ENCODE data around the gene KIRREL1.

Gene KIRREL1

DNA sequence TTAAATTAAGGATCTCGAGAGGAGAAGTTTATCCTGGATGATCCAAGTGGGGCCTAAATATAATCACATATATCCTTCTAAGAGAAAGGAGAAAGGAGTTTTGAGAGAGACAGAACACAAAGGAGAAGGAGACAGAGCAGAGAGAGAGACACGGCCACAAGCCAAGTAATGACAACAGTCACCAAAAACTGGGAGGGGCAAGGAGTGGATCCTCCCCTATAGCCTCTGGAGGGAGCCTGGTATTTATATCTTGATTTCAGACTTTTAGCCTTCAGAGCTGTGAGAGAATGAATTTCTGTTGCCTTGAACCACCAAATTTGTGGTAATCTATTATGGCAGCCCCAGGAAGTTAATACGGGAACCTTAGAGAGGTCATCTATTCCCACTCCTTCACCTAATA, 137.8 kb downstream of the KIRREL1 start:
- no peak for TF ChIP-seq FOXP2 (optimal IDR thresholded peaks at IDR 0.05; ENCODE audit: borderline replicate concordance, extremely low read depth, extremely low read length, insufficient read depth)
- no peak for TF ChIP-seq TAF1 (IDR thresholded peaks at IDR 0.05; ENCODE audit: borderline replicate concordance, insufficient read depth, low read length)
- TF ChIP-seq, protein P1, sequence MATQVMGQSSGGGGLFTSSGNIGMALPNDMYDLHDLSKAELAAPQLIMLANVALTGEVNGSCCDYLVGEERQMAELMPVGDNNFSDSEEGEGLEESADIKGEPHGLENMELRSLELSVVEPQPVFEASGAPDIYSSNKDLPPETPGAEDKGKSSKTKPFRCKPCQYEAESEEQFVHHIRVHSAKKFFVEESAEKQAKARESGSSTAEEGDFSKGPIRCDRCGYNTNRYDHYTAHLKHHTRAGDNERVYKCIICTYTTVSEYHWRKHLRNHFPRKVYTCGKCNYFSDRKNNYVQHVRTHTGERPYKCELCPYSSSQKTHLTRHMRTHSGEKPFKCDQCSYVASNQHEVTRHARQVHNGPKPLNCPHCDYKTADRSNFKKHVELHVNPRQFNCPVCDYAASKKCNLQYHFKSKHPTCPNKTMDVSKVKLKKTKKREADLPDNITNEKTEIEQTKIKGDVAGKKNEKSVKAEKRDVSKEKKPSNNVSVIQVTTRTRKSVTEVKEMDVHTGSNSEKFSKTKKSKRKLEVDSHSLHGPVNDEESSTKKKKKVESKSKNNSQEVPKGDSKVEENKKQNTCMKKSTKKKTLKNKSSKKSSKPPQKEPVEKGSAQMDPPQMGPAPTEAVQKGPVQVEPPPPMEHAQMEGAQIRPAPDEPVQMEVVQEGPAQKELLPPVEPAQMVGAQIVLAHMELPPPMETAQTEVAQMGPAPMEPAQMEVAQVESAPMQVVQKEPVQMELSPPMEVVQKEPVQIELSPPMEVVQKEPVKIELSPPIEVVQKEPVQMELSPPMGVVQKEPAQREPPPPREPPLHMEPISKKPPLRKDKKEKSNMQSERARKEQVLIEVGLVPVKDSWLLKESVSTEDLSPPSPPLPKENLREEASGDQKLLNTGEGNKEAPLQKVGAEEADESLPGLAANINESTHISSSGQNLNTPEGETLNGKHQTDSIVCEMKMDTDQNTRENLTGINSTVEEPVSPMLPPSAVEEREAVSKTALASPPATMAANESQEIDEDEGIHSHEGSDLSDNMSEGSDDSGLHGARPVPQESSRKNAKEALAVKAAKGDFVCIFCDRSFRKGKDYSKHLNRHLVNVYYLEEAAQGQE (IDR thresholded peaks at IDR 0.05; ENCODE audit: insufficient read depth in 1 of 2, low read depth in 2 of 2, low read length in 2 of 2), result no peak
- no peak for TF ChIP-seq POLR2AphosphoS5 (IDR thresholded peaks at IDR 0.05; ENCODE audit: low read depth, low read length)
- TF ChIP-seq SIN3A (IDR thresholded peaks at IDR 0.05; ENCODE audit: borderline replicate concordance, insufficient read depth, low read length), result no peak

DNA sequence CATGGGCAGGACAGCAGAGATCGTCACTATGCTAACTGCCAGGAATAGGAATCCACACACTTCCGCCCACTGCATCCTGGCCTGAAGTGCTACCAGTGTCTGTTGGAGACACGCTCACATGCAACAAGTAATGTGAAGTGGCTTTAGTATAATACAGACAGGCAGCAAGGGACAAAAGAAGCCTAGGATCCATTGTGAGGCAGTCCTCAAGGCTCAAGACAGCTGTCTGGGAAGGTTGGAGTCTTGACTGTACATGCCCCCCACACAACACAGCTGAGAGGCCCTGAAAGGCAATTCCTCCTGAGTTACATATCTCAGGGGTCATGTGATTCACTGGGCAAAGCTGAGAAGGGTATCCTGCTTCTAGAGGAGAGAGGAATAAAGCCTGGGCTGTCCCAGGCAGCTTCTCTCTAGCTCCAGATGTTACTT, 147.3 kb downstream of the KIRREL1 start:
- TF ChIP-seq POLR2AphosphoS5 (IDR thresholded peaks at IDR 0.05; ENCODE audit: low read depth, low read length), result no peak
- TF ChIP-seq, protein P1 (IDR thresholded peaks at IDR 0.05; ENCODE audit: insufficient read depth in 1 of 2, low read depth in 2 of 2, low read length in 2 of 2), result no peak
- TF ChIP-seq TAF1 (IDR thresholded peaks at IDR 0.05; ENCODE audit: borderline replicate concordance, insufficient read depth, low read length), result no peak
- TF ChIP-seq SIN3A (IDR thresholded peaks at IDR 0.05; ENCODE audit: borderline replicate concordance, insufficient read depth, low read length), result no peak
- TF ChIP-seq FOXP2 (optimal IDR thresholded peaks at IDR 0.05; ENCODE audit: borderline replicate concordance, extremely low read depth, extremely low read length, insufficient read depth), result no peak

DNA sequence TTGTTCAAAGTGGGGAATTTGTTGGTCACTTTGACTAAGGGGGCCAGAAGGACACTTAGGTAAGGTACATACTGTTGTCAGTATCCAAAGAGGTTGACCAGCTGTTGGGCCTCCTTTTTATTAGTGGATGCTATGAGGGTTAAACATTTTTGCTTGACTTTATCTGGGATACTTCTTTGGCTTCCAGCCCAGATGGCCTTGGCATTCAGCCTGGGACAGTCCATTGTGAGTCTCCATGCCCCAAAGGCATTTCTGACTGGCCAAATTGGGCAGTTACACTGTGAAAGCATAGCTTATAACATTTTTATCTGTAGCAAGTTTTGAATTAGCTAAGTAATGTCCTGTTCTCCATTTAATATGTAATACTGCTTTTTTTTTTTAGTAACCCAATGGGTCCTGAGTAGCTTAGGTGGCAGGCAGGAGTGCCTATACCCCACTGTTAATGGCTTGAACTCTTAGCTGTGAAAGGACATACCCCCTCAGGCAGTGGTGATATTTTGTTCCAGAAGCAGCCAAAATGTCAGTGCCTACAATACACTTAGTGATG, 151.8 kb downstream of the KIRREL1 start:
- TF ChIP-seq POLR2AphosphoS5 (IDR thresholded peaks at IDR 0.05; ENCODE audit: low read depth, low read length), result no peak
- TF ChIP-seq TAF1 (IDR thresholded peaks at IDR 0.05; ENCODE audit: borderline replicate concordance, insufficient read depth, low read length), result no peak
- no peak for TF ChIP-seq FOXP2 (optimal IDR thresholded peaks at IDR 0.05; ENCODE audit: borderline replicate concordance, extremely low read depth, extremely low read length, insufficient read depth)
- TF ChIP-seq, protein P1 (IDR thresholded peaks at IDR 0.05; ENCODE audit: insufficient read depth in 1 of 2, low read depth in 2 of 2, low read length in 2 of 2), result no peak
- TF ChIP-seq SIN3A (IDR thresholded peaks at IDR 0.05; ENCODE audit: borderline replicate concordance, insufficient read depth, low read length), result no peak

DNA sequence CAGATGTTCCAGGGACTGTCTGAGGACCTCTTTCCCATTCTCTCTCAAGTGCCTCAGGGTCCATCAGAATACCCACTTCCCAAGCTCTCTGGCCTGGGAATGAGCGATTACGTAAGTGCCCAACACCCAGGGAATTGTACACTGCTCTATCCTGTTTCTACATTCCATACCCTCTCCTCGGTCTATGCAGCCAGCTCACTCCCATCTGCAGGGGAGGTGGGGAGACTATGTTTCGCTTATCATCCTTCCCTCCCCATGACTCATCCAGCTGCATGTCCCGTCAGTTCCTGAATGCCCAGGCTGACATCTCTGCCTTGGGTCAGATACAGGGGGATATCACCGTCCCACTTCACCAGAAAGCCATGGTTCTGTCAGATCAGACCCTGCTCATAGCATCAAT, 152.7 kb downstream of the KIRREL1 start:
- TF ChIP-seq, protein P1 (IDR thresholded peaks at IDR 0.05; ENCODE audit: insufficient read depth in 1 of 2, low read depth in 2 of 2, low read length in 2 of 2), result no peak
- TF ChIP-seq TAF1 (IDR thresholded peaks at IDR 0.05; ENCODE audit: borderline replicate concordance, insufficient read depth, low read length), result no peak
- TF ChIP-seq POLR2AphosphoS5 (IDR thresholded peaks at IDR 0.05; ENCODE audit: low read depth, low read length), result no peak
- no peak for TF ChIP-seq SIN3A (IDR thresholded peaks at IDR 0.05; ENCODE audit: borderline replicate concordance, insufficient read depth, low read length)
- no peak for TF ChIP-seq FOXP2 (optimal IDR thresholded peaks at IDR 0.05; ENCODE audit: borderline replicate concordance, extremely low read depth, extremely low read length, insufficient read depth)
